Measurements from ENCODE around the gene BRSK2. TPM values are rescaled to one million over a fixed set of nuclear protein-coding genes. Genes with fewer than 3 reads are reported as not detected.

Gene BRSK2
- total RNA-seq, 1 experiment from 2014 or later = not detected

DNA sequence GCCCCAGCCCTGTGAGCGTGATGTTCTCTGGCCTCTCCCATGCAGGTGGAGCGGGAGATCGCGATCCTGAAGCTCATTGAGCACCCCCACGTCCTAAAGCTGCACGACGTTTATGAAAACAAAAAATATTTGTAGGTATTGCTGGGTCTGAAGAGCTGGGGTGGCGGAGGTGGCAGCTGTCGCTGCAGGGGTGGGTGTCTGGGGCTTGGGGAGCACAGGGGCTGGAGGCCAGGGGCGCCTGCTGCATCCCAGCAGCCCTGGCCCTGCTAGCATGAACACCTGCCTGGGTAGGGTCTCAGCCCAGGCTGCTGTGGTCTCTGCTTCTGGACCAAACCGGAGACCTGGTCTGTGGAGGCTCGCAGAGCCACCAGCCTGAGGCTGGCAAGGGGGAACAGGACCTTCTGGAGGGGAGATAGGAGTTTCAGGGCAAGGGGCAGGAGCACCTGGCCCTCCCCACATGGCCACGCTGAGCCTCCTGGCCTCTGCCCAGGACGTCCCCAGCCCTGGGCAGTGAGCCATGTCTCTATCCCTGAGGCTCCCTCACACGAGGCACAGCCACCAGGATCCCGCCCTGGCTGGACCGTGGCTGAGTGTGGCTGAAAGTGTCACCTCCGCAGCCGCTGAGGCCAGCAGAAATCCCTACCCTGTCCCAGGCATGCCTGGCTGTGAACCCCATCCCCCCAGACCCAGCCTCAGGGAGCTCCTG is 48.7 kb downstream of the BRSK2 start:
- Histone ChIP-seq H3K27ac (no peak overlapping the region), H3K4me1 (no peaks in the 10 kb centered on the region), H3K27me3 (no peaks in the 10 kb centered on the region), H3K36me3 (no peaks in the 10 kb centered on the region), H3K4me3 (no peak overlapping the region), H3K9me3 (replicated peaks) (no peaks in the 10 kb centered on the region)
- DNase-seq = no peak

DNA sequence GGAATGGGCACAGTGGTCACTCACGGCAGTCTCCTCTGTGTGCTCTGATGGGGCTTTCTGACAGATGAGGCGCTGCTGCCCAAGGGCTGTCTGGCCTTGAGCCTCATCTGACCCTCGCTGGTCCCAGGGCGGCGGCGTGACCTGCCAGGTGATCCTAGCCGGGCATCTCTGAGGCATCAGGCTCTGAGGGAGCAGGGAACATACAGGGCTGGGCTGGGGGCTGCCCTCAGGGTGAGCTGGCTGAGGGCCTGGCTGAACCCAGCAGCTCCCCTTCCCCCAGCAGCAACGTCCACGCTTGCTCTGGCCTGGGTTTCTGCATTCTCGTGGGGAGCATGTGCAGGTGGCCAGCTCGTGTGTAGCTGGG is 49.2 kb downstream of the BRSK2 start:
- H3K27ac ChIP-seq = no peak overlapping the region
- H3K4me1 ChIP-seq = no peaks in the 10 kb centered on the region
- DNase-seq = no peak
- no peaks in the 10 kb centered on the region for H3K27me3 ChIP-seq
- H3K4me3 ChIP-seq = no peak overlapping the region
- no peaks in the 10 kb centered on the region for H3K36me3 ChIP-seq
- H3K9me3 ChIP-seq (replicated peaks) = no peaks in the 10 kb centered on the region

DNA sequence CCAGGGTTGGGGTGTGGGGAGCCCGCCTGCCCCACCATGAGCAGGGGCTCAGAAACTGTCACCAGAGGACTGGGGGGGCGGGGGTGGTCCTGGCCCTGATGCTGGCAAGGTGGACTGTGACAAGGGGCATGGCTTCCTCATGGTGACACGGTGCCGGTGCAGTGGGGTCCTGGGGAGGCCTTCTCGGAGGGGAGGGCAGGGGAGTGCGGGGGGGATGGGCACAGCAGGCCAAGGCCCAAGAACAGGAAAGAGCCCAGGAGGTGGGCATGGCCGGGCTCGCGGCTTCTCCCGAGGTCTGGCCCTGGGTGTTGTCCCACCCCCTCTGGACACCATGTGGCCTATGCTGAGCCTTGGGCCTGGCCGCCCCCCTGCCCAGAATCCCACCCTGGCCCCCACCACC is 49.6 kb downstream of the BRSK2 start:
- H3K4me3 ChIP-seq = no peak overlapping the region
- DNase-seq = no peak
- no peaks in the 10 kb centered on the region for H3K9me3 ChIP-seq (replicated peaks)
- no peak overlapping the region for H3K27ac ChIP-seq
- H3K36me3 ChIP-seq = no peaks in the 10 kb centered on the region
- H3K4me1 ChIP-seq = no peaks in the 10 kb centered on the region
- H3K27me3 ChIP-seq = no peaks in the 10 kb centered on the region

DNA sequence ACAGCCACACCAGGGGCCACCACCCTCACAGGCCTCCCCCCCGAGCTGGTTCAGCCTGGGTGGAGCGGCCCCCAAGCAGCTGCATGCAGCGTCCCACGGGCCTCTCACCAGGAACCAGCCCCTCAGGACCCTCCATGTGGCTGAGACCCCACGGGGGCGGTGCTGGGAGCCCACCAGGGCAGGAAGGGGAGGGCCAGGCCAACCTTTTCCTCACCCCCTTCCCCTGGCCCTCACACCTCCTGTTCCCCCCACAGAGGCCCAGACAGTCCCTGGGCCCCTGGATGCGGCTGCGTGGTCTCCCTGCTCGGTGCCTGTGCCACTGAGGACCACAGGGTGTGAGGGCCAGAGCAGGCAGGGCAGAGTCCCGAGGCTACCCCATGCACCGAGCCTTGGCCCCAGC is 50.3 kb downstream of the BRSK2 start:
- H3K27ac ChIP-seq = no peak overlapping the region

DNA sequence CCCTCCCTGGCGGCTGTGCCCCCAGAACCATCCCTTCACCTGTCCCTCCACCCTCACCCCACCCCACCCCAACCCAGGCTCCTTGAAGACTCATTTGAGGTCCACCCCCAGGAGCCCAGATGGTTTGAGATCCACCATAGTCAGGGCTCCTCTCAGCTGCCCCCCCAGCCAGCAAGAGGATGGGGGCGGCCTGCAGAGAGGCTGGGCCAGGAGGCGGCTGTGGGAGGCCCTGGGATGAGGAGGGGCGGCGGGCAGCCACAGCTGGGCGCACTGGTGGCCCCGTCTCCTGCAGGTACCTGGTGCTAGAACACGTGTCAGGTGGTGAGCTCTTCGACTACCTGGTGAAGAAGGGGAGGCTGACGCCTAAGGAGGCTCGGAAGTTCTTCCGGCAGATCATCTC is 50.8 kb downstream of the BRSK2 start:
- no peaks in the 10 kb centered on the region for H3K9me3 ChIP-seq (replicated peaks)
- no peaks in the 10 kb centered on the region for H3K36me3 ChIP-seq
- H3K27ac ChIP-seq = no peak overlapping the region
- no peaks in the 10 kb centered on the region for H3K4me1 ChIP-seq
- no peak overlapping the region for H3K4me3 ChIP-seq
- DNase-seq = no peak
- no peaks in the 10 kb centered on the region for H3K27me3 ChIP-seq

More for the DNA sequence above, 50.3 kb downstream of the BRSK2 start:
- H3K36me3 ChIP-seq = no peaks in the 10 kb centered on the region
- no peaks in the 10 kb centered on the region for H3K4me1 ChIP-seq
- no peak for DNase-seq
- H3K27me3 ChIP-seq = no peaks in the 10 kb centered on the region
- H3K4me3 ChIP-seq = no peak overlapping the region
- H3K9me3 ChIP-seq (replicated peaks) = no peaks in the 10 kb centered on the region

DNA sequence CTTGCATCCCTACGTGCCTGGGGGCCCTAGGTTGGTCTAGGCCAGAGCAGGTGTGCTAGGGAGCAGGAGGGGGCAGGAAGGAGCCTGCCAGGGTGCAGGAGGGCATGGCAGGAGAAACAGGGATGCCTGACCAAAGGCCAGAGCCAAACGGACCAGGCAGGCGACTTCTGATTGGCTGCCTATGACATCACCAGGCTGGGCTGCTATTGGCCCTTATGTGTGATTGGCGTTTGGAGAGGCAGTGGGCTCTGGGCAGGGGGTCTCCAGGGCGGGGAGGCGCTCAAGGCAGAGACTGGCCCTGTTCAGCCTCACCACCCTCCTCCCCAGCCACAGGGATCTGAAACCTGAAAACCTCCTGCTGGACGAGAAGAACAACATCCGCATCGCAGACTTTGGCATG is 52.4 kb downstream of the BRSK2 start:
- no peaks in the 10 kb centered on the region for H3K36me3 ChIP-seq
- no peak overlapping the region for H3K4me3 ChIP-seq
- no peaks in the 10 kb centered on the region for H3K4me1 ChIP-seq
- no peak for DNase-seq
- H3K9me3 ChIP-seq (replicated peaks) = no peaks in the 10 kb centered on the region
- H3K27ac ChIP-seq = no peak overlapping the region
- no peaks in the 10 kb centered on the region for H3K27me3 ChIP-seq

DNA sequence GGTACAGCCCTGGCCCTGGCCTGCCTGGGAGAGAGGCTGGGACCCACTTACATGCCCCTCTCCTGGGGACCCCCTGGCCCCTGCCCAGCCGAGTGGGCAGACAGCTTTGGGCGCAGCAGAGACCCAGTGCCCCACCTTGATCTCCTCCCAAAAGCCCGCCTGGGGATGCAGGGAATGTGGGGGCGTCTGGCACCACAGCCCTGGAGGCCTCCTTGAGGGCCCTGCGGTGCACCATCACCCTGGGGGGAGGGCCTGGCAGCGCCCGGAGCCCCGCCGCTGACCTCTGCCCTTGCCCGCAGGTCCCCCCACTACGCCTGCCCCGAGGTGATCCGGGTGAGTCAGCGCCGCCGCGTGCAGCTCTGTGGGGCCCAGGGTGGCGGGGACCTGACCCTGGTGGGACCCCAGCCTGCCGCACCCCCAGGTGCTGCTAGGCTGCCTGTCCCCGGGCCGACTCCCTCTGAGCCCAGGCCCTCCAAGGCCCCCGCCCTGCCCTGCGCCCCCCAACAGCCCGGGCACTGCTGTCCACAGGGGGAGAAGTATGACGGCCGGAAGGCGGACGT is 53.2 kb downstream of the BRSK2 start:
- no peaks in the 10 kb centered on the region for H3K9me3 ChIP-seq (replicated peaks)
- DNase-seq = no peak
- no peak overlapping the region for H3K27ac ChIP-seq
- H3K36me3 ChIP-seq = no peaks in the 10 kb centered on the region
- no peaks in the 10 kb centered on the region for H3K27me3 ChIP-seq
- H3K4me1 ChIP-seq = no peaks in the 10 kb centered on the region
- no peak overlapping the region for H3K4me3 ChIP-seq

DNA sequence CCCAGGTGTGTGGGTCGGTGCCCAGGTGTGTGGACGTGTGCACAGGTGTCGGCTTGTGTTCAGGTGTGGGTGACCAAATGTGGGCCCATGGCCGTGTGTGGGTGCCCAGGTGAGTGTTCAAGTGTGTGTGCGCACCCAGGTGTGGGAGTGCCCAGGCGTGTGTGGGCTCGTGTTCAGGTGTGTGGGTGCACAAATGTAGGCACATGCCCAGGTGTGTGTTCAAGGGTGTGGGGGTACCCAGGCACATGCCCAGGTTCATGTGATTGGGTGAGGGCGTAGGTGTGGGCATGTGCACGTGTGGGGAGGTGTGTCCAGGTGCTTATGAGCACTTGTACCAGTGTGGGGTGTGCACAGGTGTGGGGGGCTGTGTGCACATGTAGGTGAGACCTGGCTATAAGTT is 54.0 kb downstream of the BRSK2 start:
- Histone ChIP-seq H3K36me3 (no peaks in the 10 kb centered on the region), H3K4me3 (no peak overlapping the region), H3K27ac (no peak overlapping the region), H3K4me1 (no peaks in the 10 kb centered on the region), H3K9me3 (replicated peaks) (no peaks in the 10 kb centered on the region), H3K27me3 (no peaks in the 10 kb centered on the region)
- no peak for DNase-seq

DNA sequence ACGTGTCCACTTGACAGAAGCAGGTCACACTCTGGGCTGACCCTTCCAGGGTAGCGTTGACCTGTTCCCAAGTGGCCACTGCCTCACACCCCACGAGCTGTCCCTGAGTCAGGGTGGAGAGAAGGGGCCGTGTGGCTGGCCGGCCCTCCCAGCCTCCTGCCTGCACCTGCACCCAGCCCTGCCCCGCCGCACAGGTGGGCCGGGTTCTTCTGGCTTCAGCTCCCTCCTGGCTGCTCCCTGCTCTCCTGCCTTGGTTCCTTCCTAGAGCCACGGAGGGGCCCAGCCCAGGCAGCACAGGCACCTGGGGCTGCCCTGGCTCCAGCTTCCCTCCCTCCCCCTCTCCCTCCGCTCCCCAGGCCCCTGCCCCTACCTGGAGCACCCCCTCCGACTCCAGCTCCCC is 54.6 kb downstream of the BRSK2 start:
- Histone ChIP-seq H3K4me1 (no peaks in the 10 kb centered on the region), H3K27ac (no peak overlapping the region), H3K9me3 (replicated peaks) (no peaks in the 10 kb centered on the region), H3K4me3 (no peak overlapping the region), H3K27me3 (no peaks in the 10 kb centered on the region), H3K36me3 (no peaks in the 10 kb centered on the region)
- no peak for DNase-seq

DNA sequence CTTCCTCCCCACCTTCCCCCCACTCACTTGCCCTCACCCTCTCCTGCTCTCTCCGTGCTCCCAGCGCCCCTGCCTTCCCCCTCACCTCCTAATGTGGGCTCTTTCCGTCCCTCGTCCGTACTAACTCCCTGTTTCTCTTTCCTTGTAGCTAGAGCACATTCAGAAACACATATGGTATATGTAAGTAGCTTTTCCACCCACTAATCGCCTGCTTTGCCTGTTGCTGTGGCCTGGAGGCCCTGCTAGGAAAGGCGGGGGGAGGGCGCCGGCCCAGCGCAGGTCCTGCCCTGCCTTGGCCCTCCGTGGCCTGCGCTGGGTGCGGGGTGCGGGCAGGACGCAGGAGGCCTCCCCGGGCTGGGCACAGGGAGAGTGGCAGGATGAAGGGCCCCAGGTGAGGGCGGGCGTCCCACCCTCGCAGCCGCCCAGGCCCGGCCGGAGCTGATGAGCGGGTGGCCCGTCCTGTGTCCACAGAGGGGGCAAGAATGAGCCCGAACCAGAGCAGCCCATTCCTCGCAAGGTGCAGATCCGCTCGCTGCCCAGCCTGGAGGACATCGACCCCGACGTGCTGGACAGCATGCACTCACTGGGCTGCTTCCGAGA is 55.2 kb downstream of the BRSK2 start:
- Histone ChIP-seq H3K4me3 (no peak overlapping the region), H3K27ac (no peak overlapping the region), H3K36me3 (no peaks in the 10 kb centered on the region), H3K9me3 (replicated peaks) (no peaks in the 10 kb centered on the region), H3K27me3 (no peaks in the 10 kb centered on the region), H3K4me1 (no peaks in the 10 kb centered on the region)
- DNase-seq = no peak

DNA sequence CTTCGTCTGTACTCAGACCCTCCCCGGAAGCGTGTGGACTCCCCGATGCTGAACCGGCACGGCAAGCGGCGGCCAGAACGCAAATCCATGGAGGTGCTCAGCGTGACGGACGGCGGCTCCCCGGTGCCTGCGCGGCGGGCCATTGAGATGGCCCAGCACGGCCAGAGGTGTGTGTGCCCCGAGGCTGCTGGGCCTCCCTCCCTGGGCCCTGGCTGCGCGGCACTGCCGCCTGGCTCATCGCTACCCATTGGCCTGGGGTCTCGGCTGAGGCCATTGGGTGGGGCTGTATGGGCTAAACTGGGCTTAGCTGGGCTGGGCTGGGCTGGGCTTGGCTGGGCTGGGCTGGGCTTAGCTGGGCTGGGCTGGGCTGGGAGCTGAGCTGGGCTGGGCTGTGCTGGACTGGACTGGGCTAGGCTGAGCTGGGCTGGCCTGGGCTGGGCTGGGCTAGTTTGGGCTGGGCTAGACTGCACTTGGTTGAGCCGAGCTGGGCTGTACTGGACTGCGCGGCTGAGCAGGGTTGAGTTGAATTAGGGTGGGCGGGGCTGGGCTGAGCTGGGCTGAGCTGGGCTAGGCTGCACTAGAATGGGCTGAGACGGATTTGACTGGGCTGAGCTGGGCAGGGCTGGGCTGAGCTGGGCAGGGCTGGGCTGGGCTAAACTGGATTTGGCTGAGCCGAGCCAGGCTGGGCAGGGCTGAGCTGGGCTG is 56.2 kb downstream of the BRSK2 start:
- DNase-seq = no peak
- Histone ChIP-seq H3K4me3 (no peak overlapping the region), H3K27me3 (no peaks in the 10 kb centered on the region), H3K9me3 (replicated peaks) (no peaks in the 10 kb centered on the region), H3K36me3 (no peaks in the 10 kb centered on the region), H3K27ac (no peak overlapping the region), H3K4me1 (no peaks in the 10 kb centered on the region)

DNA sequence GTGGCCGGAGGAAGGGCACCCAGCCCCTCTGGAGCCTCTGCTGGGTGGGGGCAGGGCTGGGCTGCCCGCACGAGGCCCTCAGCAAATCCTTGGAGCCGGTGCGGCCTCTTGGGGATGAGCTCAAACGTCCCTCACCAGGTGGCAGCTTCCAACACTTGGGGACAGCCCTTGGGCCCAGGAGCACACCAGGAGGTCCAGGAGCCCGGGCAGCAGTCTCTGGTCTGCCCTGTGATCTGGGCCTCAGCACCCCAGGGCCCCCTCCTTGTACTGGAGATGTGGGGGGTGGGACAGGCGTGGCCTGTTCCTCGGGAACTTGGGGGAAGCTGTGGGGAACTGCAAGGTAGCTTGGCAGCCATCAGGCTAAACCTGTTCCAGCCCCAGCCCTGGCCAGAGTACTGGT is 56.9 kb downstream of the BRSK2 start:
- DNase-seq = no peak
- no peak overlapping the region for H3K27ac ChIP-seq
- H3K4me1 ChIP-seq = no peaks in the 10 kb centered on the region
- no peaks in the 10 kb centered on the region for H3K9me3 ChIP-seq (replicated peaks)
- no peak overlapping the region for H3K4me3 ChIP-seq
- H3K27me3 ChIP-seq = no peaks in the 10 kb centered on the region
- H3K36me3 ChIP-seq = no peaks in the 10 kb centered on the region

DNA sequence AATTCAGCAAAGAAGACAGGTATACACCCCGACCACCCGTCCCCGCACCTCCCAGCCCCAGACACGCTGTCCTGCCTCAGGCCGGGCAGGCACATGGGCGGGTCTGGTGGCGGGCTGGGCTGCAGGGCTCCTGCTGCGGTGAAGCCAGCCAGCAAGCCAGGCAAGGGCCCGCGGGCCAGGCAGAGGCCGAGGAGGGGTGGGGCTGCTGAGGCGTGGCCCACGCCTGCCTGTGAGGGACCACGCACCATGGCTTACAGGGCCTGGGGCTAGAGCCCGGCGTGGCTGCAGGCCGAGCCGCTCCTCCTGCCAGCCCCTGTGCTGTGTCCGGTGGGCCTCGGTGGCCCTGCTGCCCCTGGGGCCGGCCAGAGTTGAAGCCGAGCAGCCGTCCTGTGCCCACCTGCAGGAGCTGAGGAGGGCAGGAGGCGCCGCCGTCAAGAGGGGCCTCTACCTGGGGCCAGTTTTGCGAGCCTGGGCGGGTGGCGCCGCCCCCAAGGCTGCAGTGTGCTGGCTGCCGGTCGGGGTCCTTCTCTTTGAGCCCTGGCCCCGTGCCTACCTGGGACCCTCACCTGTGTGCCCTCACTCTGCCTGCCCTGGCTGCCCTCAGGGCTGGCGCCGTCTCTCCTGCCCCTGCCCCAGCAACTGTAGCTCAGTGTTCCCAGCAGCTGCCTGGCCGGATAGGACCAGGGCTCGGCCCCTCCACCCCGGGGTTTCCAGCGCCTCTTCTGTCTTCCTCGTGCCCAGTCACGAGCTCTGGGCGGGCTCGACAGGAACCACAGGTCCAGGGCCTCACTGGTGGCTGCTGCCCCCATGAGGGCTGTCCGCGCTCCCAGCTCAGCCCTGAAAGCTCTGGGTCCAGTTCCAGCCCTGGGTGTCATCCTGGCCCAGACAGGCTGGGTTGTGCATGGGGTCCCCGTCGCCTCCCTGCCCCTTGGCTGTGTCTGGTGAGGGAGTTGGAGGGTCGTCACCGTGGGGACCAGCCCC is 58.4 kb downstream of the BRSK2 start:
- Histone ChIP-seq H3K4me3 (no peak overlapping the region), H3K27me3 (no peaks in the 10 kb centered on the region), H3K36me3 (no peaks in the 10 kb centered on the region), H3K9me3 (replicated peaks) (no peaks in the 10 kb centered on the region), H3K27ac (no peak overlapping the region), H3K4me1 (no peaks in the 10 kb centered on the region)
- no peak for DNase-seq

DNA sequence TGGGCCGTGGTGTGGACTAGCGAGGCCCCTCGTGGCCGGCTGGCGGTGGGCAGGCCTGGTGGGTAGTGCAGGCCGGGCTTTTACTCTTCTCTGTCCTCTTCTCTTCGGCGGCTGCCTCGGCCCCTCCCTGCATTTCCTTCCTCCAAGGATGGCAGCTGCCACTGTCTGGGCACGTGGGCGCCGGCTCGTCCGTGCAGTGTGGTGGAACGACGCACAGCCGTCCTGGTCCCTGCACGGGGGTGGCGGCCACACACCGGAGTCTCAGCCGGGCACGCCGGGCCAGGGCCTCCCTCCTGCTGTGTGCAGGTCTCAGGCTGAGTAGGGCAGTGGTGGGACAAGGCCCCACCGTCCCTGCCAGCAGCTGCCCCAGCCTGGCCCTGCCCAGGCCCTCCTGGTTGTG is 59.1 kb downstream of the BRSK2 start:
- no peak for DNase-seq
- H3K27ac ChIP-seq = no peak overlapping the region
- no peaks in the 10 kb centered on the region for H3K27me3 ChIP-seq
- no peaks in the 10 kb centered on the region for H3K36me3 ChIP-seq
- H3K4me1 ChIP-seq = no peaks in the 10 kb centered on the region
- no peaks in the 10 kb centered on the region for H3K9me3 ChIP-seq (replicated peaks)
- no peak overlapping the region for H3K4me3 ChIP-seq
